PC-3 (cell line): Measurements from ENCODE around the gene MGAT4A.

Experiments
- EZH2 ChIP-seq: fragments of 300-600 bp; sonication (generic); IDR thresholded peaks from one replicate; pipeline ENCODE4 v1.6.1; 2017; ENCODE audit warnings: antibody characterized with exemption, mild to moderate bottlenecking, low read length; ENCODE audit not compliant: unreplicated experiment
- EZH2phosphoT487 ChIP-seq: fragments of 300-600 bp; sonication (generic); IDR thresholded peaks from 2 replicates; pipeline ENCODE4 v1.6.1; 2018; ENCODE audit warnings: mild to moderate bottlenecking, antibody characterized with exemption, low read length, borderline replicate concordance
- TF ChIP-seq, protein P1 (sequence below): fragments of 300-600 bp; sonication (generic); conservative IDR thresholded peaks from 2 replicates; pipeline ENCODE4 v1.5.1; 2017; ENCODE audit warnings: antibody characterized with exemption, low read depth, mild to moderate bottlenecking, low read length

DNA sequence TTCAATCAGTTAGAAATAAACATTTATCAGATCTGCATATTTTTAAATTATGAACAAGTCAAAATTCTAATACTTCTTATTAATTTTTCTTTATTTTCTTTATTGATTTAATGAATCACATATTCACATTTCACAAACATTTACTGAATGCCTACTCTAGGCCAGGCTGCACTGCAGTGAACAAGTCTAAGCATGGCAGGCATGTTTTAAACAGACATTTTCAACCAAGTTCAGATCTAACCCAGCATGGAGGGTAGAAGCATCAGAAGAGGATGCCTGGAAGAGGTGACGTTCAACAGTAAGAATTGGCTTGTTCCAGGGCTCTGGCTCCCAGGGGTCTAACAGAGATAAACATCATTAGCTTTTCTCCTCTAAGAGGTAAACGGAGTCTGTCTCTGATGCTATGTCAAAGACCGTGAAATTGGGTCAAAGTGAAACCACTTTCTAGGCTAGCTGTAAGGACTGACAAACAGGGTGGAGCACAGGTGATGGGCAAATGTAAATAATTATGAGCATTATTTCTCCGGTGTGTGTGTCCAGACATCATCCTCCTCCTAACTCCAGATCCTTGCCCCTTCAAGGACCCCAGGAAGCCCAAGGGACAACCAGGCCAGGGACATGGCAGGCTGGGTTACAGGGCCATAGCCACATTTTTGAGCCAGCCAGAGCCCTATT lies 72.0 kb downstream of the MGAT4A start:
- TF ChIP-seq, protein P1, sequence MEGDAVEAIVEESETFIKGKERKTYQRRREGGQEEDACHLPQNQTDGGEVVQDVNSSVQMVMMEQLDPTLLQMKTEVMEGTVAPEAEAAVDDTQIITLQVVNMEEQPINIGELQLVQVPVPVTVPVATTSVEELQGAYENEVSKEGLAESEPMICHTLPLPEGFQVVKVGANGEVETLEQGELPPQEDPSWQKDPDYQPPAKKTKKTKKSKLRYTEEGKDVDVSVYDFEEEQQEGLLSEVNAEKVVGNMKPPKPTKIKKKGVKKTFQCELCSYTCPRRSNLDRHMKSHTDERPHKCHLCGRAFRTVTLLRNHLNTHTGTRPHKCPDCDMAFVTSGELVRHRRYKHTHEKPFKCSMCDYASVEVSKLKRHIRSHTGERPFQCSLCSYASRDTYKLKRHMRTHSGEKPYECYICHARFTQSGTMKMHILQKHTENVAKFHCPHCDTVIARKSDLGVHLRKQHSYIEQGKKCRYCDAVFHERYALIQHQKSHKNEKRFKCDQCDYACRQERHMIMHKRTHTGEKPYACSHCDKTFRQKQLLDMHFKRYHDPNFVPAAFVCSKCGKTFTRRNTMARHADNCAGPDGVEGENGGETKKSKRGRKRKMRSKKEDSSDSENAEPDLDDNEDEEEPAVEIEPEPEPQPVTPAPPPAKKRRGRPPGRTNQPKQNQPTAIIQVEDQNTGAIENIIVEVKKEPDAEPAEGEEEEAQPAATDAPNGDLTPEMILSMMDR: no peak
- no peak for TF ChIP-seq EZH2
- TF ChIP-seq EZH2phosphoT487: no peak
